Ovary (tissue), 3 donors: ENCODE measurements around the gene AATK.

Source experiments
- POLR2A ChIP-seq: fragments of 450-650 bp; IDR thresholded peaks from one replicate; pipeline ENCODE4 v1.6.1; 2017; ENCODE audit warnings: antibody characterized with exemption, mild to moderate bottlenecking, moderate library complexity
- TF ChIP-seq, protein P1 (sequence below), 3 donors: fragments of 450-650 bp in 2 of 3; fragments of 200-600 bp in 1 of 3; IDR thresholded peaks; one replicate each; pipeline versions ENCODE4 v1.5.1 to v1.8.0; 2016 to 2022; ENCODE audit warnings: antibody characterized with exemption in 3 of 3, mild to moderate bottlenecking in 1 of 3
- donor health status: DM: no; HTN: no; CAD: no.

- TF ChIP-seq, protein P1, sequence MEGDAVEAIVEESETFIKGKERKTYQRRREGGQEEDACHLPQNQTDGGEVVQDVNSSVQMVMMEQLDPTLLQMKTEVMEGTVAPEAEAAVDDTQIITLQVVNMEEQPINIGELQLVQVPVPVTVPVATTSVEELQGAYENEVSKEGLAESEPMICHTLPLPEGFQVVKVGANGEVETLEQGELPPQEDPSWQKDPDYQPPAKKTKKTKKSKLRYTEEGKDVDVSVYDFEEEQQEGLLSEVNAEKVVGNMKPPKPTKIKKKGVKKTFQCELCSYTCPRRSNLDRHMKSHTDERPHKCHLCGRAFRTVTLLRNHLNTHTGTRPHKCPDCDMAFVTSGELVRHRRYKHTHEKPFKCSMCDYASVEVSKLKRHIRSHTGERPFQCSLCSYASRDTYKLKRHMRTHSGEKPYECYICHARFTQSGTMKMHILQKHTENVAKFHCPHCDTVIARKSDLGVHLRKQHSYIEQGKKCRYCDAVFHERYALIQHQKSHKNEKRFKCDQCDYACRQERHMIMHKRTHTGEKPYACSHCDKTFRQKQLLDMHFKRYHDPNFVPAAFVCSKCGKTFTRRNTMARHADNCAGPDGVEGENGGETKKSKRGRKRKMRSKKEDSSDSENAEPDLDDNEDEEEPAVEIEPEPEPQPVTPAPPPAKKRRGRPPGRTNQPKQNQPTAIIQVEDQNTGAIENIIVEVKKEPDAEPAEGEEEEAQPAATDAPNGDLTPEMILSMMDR (IDR thresholded peaks at IDR 0.05) = no peak
- TF ChIP-seq POLR2A = no peak
Measured at GRCh38 chr17:81096741-81097133, 69.3 kb downstream of the AATK start.
